SK-N-SH (cell line): ENCODE measurements around the gene CYP39A1. TPM values are rescaled to one million over a fixed set of nuclear protein-coding genes. Genes with fewer than 3 reads are reported as not detected.

Experiments
- CTCF ChIA-PET: fragments of 300-600, 350-600 bp; formaldehyde crosslinking; extraction: SDS; loops from one replicate; lab custom pipeline; 2021; lab: Yijun Ruan, JAX
- POLR2A ChIA-PET: fragments of 350-600 bp; sonication (Branson Sonifier 250); formaldehyde crosslinking; extraction: SDS; loops from one replicate; lab custom pipeline; 2020; ENCODE audit warnings: antibody characterized with exemption, inconsistent platforms; lab: Yijun Ruan, JAX
- DNase-seq: peaks from one replicate; pipeline ENCODE4 v3.0.0; 2012
- H2AFZ ChIP-seq: fragments of 200-600 bp; sonication (generic); 2 replicates; pipeline ENCODE4 v1.8.1; 2016; ENCODE audit warnings: antibody characterized with exemption, mild to moderate bottlenecking, low read depth
- H3F3A ChIP-seq: fragments of 200-600 bp; sonication (generic); replicated peaks from 2 replicates; pipeline ENCODE3; 2016; ENCODE audit warnings: antibody characterized with exemption, mild to moderate bottlenecking; ENCODE audit not compliant: insufficient read depth
- H3K27ac ChIP-seq, 2 experiments: fragments of 200-500 bp in 1 of 2; fragments of 200-600 bp in 1 of 2; sonication (Bioruptor generic) in 1 of 2; sonication (generic), shearing (Covaris generic) in 1 of 2; 2 replicates each; pipeline versions ENCODE4 v1.5.1 to v1.6.1; 2014 to 2016; ENCODE audit warnings: low read depth in 2 of 2, inconsistent platforms in 1 of 2, low read length in 1 of 2, mild to moderate bottlenecking in 1 of 2, mixed read lengths in 1 of 2
- H3K27me3 ChIP-seq: fragments of 200-600 bp; sonication (generic), shearing (Covaris generic); 2 replicates; pipeline ENCODE4 v1.6.1; 2016; ENCODE audit warnings: mixed run types; ENCODE audit not compliant: insufficient read depth
- H3K36me3 ChIP-seq, 2 experiments: fragments of 200-500 bp in 1 of 2; fragments of 200-600 bp in 1 of 2; sonication (Bioruptor generic) in 1 of 2; sonication (generic) in 1 of 2; replicated peaks in 1 of 2; 2 replicates each; pipeline versions ENCODE3 to v1.5.1; 2014 to 2016; ENCODE audit warnings: low read length in 1 of 2, mild to moderate bottlenecking in 1 of 2; ENCODE audit not compliant: insufficient read depth in 2 of 2, control insufficient read depth in 1 of 2
- H3K4me1 ChIP-seq, 2 experiments: fragments of 200-500 bp in 1 of 2; fragments of 200-600 bp in 1 of 2; sonication (Bioruptor generic) in 1 of 2; sonication (generic), shearing (Covaris generic) in 1 of 2; 2 replicates each; pipeline versions ENCODE4 v1.5.1 to v1.6.1; 2014 to 2016; ENCODE audit warnings: low read depth in 1 of 2, low read length in 1 of 2, mixed run types in 1 of 2; ENCODE audit not compliant: insufficient read depth in 2 of 2, control insufficient read depth in 1 of 2
- H3K4me2 ChIP-seq: fragments of 200-600 bp; sonication (generic), shearing (Covaris generic); 2 replicates; pipeline ENCODE4 v1.6.1; 2017; ENCODE audit warnings: mixed run types
- H3K4me3 ChIP-seq, 2 experiments: fragments of 200-500 bp in 1 of 2; fragments of 200-600 bp in 1 of 2; sonication (Bioruptor generic) in 1 of 2; sonication (generic), shearing (Covaris generic) in 1 of 2; 2 replicates each; pipeline versions ENCODE4 v1.5.1 to v1.8.1; 2014 to 2016; ENCODE audit warnings: low read depth in 2 of 2, inconsistent platforms in 1 of 2, low read length in 1 of 2, mild to moderate bottlenecking in 1 of 2, mixed read lengths in 1 of 2, moderate library complexity in 1 of 2
- H3K79me2 ChIP-seq: fragments of 200-600 bp; sonication (generic); 2 replicates; pipeline ENCODE4 v1.8.1; 2017; ENCODE audit warnings: mild to moderate bottlenecking; ENCODE audit not compliant: insufficient read depth
- H3K9ac ChIP-seq: fragments of 200-600 bp; sonication (generic); 2 replicates; pipeline ENCODE4 v1.6.1; 2017; ENCODE audit warnings: mixed run types
- H3K9me2 ChIP-seq: fragments of 200-600 bp; sonication (generic); 2 replicates; pipeline ENCODE4 v1.6.1; 2017; ENCODE audit warnings: mixed run types
- H3K9me3 ChIP-seq: fragments of 200-600 bp; sonication (generic); 2 replicates; pipeline ENCODE4 v1.6.1; 2017; ENCODE audit warnings: mixed run types, mild to moderate bottlenecking, moderate library complexity
- H4K20me1 ChIP-seq: fragments of 200-600 bp; sonication (generic); 2 replicates; pipeline ENCODE4 v1.6.1; 2017; ENCODE audit warnings: mild to moderate bottlenecking, mixed run types; ENCODE audit not compliant: insufficient read depth
- CHD2 ChIP-seq: fragments of 150-350 bp; IDR thresholded peaks from 2 replicates; pipeline ENCODE4 v1.6.1; 2018; ENCODE audit warnings: low read length; ENCODE audit not compliant: partially characterized antibody
- EP300 ChIP-seq, 2 experiments: IDR thresholded peaks; 2 replicates each; pipeline versions ENCODE4 v1.4.0 to v1.6.1; 2012; ENCODE audit warnings: borderline replicate concordance in 1 of 2, low read depth in 1 of 2, low read length in 1 of 2
- FOSL2 ChIP-seq: IDR thresholded peaks from 2 replicates; pipeline ENCODE4 v1.4.0; 2012; ENCODE audit warnings: low read depth, mild to moderate bottlenecking, moderate library complexity, borderline replicate concordance
- FOXJ3 ChIP-seq: sonication (generic); formaldehyde crosslinking; IDR thresholded peaks from 2 replicates; pipeline ENCODE4 v1.5.1; 2020; ENCODE audit warnings: mild to moderate bottlenecking, missing genetic modification reagents
- FOXM1 ChIP-seq: IDR thresholded peaks from 2 replicates; pipeline ENCODE4 v1.4.0; 2012; ENCODE audit warnings: low read depth, mild to moderate bottlenecking
- GATA2 ChIP-seq: sonication (generic); formaldehyde crosslinking; IDR thresholded peaks from 2 replicates; pipeline ENCODE4 v1.5.0; 2020; ENCODE audit warnings: mild to moderate bottlenecking, missing genetic modification reagents
- JUND ChIP-seq: IDR thresholded peaks from 2 replicates; pipeline ENCODE4 v1.4.0; 2012
- NFIC ChIP-seq: IDR thresholded peaks from 2 replicates; pipeline ENCODE4 v1.4.0; 2012; ENCODE audit warnings: borderline replicate concordance
- NRF1 ChIP-seq: IDR thresholded peaks from 2 replicates; pipeline ENCODE4 v1.6.1; 2012; ENCODE audit warnings: low read depth, mild to moderate bottlenecking, low read length
- PBX3 ChIP-seq: IDR thresholded peaks from 2 replicates; pipeline ENCODE4; 2012
- RCOR1 ChIP-seq: fragments of 150-350 bp; IDR thresholded peaks from 2 replicates; pipeline ENCODE4 v1.6.1; 2017; ENCODE audit warnings: antibody characterized with exemption, low read length
- SMC3 ChIP-seq: IDR thresholded peaks from 2 replicates; pipeline ENCODE4 v1.6.1; 2012; ENCODE audit warnings: low read depth, low read length, improper control_type of control experiment
- TCF12 ChIP-seq: IDR thresholded peaks from 2 replicates; pipeline ENCODE4 v1.4.0; 2012
- TEAD4 ChIP-seq: IDR thresholded peaks from 2 replicates; pipeline ENCODE4 v1.4.0; 2012; ENCODE audit warnings: mild to moderate bottlenecking, borderline replicate concordance; ENCODE audit not compliant: insufficient read depth
- YY1 ChIP-seq: IDR thresholded peaks from 2 replicates; pipeline ENCODE4 v1.4.0; 2012; ENCODE audit warnings: low read depth, mild to moderate bottlenecking
- WGBS: methylation state at CpG from one replicate; pipeline ENCODE4 v1.1.6; 2017; ENCODE audit warnings: low lambda C conversion rate; 5-methylcytosine and 5-hydroxymethylcytosine counted together
- polyA plus RNA-seq, 3 experiments: library from polyadenylated mRNA; depleted of rRNA; stranded (reverse); fragments of >200 nt; gene quantifications; 2 replicates each; pipeline ENCODE4 v1.2.3, GENCODE V29; 2012
- TF ChIP-seq, protein P1 (sequence below): IDR thresholded peaks from 2 replicates; pipeline ENCODE4 v1.4.0; 2012; ENCODE audit warnings: low read depth, borderline replicate concordance
- TF ChIP-seq, protein P2 (sequence below): fragments of 200-600 bp; sonication (generic); IDR thresholded peaks from 2 replicates; pipeline ENCODE4 v1.6.1; 2017; ENCODE audit warnings: antibody characterized with exemption, mild to moderate bottlenecking, moderate library complexity

Gene CYP39A1
- polyA plus RNA-seq, 1 of the 3 experiments (the other 2 are of a cell fraction) = not detected

- TF ChIP-seq FOXM1 (no peak), PBX3 (no peak), TCF12 (no peak), CHD2 (no peak), YY1 (no peak), RCOR1 (no peak), SMC3 (no peak), GATA2 (CRISPR knock-in tag) (no peak), NRF1 (no peak)
- TF ChIP-seq, protein P1, sequence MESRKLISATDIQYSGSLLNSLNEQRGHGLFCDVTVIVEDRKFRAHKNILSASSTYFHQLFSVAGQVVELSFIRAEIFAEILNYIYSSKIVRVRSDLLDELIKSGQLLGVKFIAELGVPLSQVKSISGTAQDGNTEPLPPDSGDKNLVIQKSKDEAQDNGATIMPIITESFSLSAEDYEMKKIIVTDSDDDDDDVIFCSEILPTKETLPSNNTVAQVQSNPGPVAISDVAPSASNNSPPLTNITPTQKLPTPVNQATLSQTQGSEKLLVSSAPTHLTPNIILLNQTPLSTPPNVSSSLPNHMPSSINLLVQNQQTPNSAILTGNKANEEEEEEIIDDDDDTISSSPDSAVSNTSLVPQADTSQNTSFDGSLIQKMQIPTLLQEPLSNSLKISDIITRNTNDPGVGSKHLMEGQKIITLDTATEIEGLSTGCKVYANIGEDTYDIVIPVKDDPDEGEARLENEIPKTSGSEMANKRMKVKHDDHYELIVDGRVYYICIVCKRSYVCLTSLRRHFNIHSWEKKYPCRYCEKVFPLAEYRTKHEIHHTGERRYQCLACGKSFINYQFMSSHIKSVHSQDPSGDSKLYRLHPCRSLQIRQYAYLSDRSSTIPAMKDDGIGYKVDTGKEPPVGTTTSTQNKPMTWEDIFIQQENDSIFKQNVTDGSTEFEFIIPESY = no peak
- TF ChIP-seq, all 33 proteins: peak for 0
- Histone ChIP-seq H2AFZ (no peak overlapping the region), H3K9ac (no peak overlapping the region), H3K9me2 (no peaks in the 10 kb centered on the region), H3K27ac (no peak overlapping the region), H3F3A (no peaks in the 10 kb centered on the region), H4K20me1 (no peaks in the 10 kb centered on the region), H3K4me1 (no peaks in the 10 kb centered on the region), H3K27me3 (no peaks in the 10 kb centered on the region), H3K9me3 (no peaks in the 10 kb centered on the region), H3K4me3 (no peak overlapping the region), H3K36me3 (no peaks in the 10 kb centered on the region), H3K79me2 (no peaks in the 10 kb centered on the region), H3K4me2 (no peak overlapping the region)
- no peak for DNase-seq
- ChIA-PET CTCF (no interaction called here), POLR2A (no interaction called here)
- WGBS = 4% methylated on average over 1 of the region's 1 CpG
Measured at GRCh38 chr6:46690911-46691451, 38.4 kb upstream of the CYP39A1 start.

DNA sequence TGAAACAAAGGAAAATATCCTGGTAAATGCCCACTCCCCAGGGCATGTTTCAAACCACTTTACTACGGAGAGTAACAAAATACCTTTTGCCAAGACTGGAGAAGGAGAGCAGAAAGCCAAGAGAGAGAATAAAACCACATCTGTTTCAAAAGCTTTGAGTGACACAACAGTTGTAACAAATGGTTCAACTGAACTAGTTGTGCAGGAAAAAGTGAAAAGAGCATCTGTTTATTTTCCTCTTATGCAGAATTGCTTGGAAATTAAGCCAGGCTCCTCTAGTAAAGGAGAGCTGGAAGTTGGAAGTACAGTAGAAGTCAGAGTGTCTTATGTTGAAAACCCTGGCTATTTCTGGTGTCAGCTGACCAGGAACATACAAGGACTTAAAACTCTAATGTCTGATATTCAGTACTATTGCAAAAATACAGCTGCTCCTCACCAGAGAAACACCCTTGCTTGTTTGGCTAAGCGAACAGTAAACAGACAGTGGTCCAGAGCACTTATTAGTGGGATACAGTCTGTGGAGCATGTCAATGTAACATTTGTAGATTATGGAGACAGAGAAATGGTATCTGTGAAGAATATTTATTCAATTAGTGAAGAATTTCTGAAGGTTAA lies 37.6 kb upstream of the CYP39A1 start:
- CTCF ChIA-PET = no interaction called here
- Histone ChIP-seq H3K79me2 (no peaks in the 10 kb centered on the region), H3F3A (no peaks in the 10 kb centered on the region), H3K9me2 (no peaks in the 10 kb centered on the region), H3K4me3 (no peak overlapping the region), H3K9me3 (no peaks in the 10 kb centered on the region), H2AFZ (no peak overlapping the region), H3K36me3 (no peaks in the 10 kb centered on the region), H3K27me3 (no peaks in the 10 kb centered on the region), H3K4me1 (no peaks in the 10 kb centered on the region), H3K9ac (no peak overlapping the region), H3K27ac (no peak overlapping the region), H4K20me1 (no peaks in the 10 kb centered on the region), H3K4me2 (no peak overlapping the region)
- POLR2A ChIA-PET = no interaction called here
- WGBS = 7% methylated on average over 2 of the region's 2 CpGs
- no peak for DNase-seq
- TF ChIP-seq PBX3 (no peak), FOXM1 (no peak), TEAD4 (no peak), FOSL2 (no peak), EP300 (IDR thresholded peaks at IDR 0.05; ENCODE audit: borderline replicate concordance in 1 of 2, low read depth in 1 of 2, low read length in 1 of 2) (no peak), SMC3 (no peak), FOXJ3 (CRISPR knock-in tag) (no peak), RCOR1 (no peak), JUND (no peak), NFIC (no peak)
- TF ChIP-seq, protein P1 = no peak
- TF ChIP-seq, protein P2, sequence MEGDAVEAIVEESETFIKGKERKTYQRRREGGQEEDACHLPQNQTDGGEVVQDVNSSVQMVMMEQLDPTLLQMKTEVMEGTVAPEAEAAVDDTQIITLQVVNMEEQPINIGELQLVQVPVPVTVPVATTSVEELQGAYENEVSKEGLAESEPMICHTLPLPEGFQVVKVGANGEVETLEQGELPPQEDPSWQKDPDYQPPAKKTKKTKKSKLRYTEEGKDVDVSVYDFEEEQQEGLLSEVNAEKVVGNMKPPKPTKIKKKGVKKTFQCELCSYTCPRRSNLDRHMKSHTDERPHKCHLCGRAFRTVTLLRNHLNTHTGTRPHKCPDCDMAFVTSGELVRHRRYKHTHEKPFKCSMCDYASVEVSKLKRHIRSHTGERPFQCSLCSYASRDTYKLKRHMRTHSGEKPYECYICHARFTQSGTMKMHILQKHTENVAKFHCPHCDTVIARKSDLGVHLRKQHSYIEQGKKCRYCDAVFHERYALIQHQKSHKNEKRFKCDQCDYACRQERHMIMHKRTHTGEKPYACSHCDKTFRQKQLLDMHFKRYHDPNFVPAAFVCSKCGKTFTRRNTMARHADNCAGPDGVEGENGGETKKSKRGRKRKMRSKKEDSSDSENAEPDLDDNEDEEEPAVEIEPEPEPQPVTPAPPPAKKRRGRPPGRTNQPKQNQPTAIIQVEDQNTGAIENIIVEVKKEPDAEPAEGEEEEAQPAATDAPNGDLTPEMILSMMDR = no peak
